ENCODE measurements around the gene KRT78. TPM values are rescaled to one million over a fixed set of nuclear protein-coding genes. Genes with fewer than 3 reads are reported as not detected.
"Not testable (repeated sequence)": the region's sequence is repeated elsewhere in the genome, so short reads cannot be mapped to it uniquely, and the experiment has no call there.

KRT78 gene
- total RNA-seq, 1 donor = not detected

DNA sequence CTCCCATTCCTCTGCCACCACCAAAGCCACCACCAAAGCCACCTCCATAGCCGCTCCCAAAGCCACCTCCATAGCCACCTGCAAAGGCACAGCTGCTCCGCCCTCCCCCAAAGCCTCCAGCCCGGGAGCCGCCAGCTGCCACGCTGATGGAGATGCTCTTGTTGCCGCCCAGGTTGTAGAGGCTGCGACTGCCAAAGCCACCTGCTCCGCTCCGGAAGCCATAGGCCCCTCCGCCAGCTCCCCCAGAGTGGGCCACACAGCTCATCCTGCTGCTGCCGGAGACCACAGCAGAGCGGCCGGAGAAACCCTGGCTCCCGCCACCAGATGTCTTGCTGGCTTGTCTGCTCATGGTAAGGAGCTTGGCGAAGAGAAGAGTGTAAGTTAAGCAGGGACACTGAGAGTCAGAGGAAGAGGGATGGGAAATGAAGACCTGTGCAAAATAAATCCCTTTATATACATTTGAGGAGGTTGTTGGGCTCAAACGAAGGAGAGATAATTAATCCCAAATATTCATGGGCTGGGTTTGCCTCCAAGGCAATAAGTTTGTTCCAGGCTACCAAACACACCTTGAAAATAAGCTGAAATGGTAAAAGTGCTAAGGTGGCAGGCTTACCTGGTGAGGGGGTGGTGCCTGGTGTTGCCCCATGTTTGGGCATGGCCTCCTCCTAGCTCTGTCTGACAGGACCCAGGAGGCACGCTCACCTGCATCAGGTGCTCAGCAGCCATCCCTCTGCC, 52.9 kb downstream of the KRT78 start, which contains the start of gene KRT3:
Gene KRT3 (minus strand): TSS at position 424 of the 735 bp plus-strand sequence. CDS start 75 bp downstream, at position 349.
- Histone ChIP-seq H3K9me3 (ENCODE audit: low read depth, low read length) (no peaks in the 10 kb centered on the region), H3K4me1 (ENCODE audit: insufficient read depth, low read length) (no peaks in the 10 kb centered on the region), H3K27me3 (ENCODE audit: insufficient read depth, low read length) (no peaks in the 10 kb centered on the region), H3K4me3 (ENCODE audit: low read length) (no peak within 1 kb of the TSS)

DNA sequence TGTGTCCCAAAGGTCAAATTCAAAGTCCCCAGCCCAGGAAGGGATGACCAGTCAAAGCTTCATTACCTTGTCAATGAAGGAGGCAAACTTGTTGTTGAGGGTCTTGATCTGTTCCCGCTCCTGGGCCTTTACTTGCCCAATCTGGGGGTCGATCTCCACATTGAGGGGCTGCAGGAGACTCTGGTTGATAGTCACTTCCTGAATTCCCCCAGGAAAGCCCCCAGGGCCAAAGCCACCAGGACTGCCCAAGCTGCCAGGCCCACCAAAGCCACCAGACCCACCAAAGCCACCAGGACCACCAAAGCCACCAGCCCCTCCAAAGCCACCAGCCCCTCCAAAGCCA, 53.5 kb downstream of the KRT78 start:
- not testable (repeated sequence) for H3K9me3 ChIP-seq (ENCODE audit: low read depth, low read length); H3K4me1 ChIP-seq (ENCODE audit: insufficient read depth, low read length); H3K27me3 ChIP-seq (ENCODE audit: insufficient read depth, low read length); H3K4me3 ChIP-seq (ENCODE audit: low read length)

DNA sequence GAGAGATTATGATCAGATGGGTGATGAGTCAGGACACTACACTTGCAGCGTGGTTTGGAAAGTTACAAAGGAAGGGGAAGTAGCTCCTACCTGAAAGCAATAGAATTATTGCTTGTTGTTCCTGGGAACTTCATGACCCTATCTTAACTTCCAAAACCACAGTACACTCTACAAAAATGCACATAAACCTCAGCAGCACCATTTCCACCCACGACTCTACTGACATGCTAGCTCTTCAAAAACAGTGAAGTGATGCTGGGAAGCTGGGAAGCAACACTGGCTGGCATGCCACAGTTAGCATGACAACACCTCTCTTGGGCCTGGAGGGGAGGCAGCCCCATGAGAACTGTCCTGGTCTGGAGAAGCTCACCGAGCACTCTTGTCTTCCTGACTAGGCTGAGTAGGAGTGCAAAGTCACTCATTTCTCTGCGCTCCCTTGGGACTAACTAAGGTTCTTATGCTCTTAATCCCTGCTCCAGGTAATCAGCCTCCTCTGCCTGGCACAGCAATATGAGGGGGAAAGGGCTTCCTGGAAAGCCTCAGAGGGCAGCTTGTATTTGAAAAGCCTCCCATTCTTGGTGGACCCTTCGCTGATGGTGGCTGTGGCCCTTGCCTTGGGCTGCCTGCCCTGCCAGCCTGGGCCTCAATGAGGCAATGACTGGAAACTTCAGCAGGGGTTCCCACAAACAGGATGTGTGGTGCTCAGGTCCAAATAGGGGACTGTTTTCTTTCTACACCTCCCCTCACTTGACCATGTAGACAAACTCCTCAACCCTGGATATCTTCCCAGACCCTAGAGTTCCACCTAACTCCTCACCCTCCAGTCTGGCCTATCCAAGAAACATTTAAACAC, 54.1 kb downstream of the KRT78 start:
- H3K4me3 ChIP-seq (ENCODE audit: low read length) = no peak overlapping the region
- peaks cover 4% of the 10 kb centered on the region for H3K4me1 ChIP-seq (ENCODE audit: insufficient read depth, low read length)
- H3K27me3 ChIP-seq (ENCODE audit: insufficient read depth, low read length) = peaks cover 3% of the 10 kb centered on the region
- H3K9me3 ChIP-seq (ENCODE audit: low read depth, low read length) = no peaks in the 10 kb centered on the region

DNA sequence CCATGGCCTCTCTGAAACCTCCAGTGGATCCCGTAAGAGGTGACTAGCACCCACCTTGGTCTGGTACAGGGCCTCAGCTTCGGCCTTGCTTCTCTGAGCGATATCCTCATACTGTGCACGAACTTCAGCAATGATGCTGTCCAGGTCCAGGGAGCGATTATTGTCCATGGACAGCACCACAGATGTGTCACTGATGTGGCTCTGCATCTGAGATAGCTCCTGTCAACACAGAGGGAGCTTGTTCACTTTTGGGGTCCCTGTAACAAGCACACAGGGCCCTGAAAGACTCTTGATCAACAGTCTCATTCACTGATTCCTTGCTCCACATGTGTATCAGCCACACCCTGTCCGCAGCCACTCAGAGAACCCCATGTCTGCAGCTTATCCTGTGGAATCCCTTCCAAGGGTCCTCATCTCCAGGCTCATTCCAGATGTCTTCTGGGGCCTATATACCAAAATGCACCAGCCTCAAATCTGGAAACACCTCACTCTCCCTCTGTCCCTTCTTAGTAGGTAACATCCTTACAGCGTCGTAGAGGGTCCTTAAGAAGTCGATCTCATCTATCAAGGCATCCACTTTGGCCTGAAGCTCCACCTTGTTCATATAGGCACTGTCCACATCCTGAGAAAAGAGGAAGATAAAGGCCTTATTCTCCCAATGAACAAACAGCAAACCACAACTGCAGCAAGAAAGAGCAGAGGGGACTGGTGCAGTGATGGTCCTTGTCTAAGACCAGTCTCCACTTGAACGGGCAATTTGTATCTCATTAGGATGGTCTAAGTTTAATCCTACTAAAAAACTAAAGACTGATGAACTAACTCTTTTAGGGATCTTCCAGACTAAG, 56.4 kb downstream of the KRT78 start:
- Histone ChIP-seq H3K4me3 (ENCODE audit: low read length) (no peak overlapping the region), H3K27me3 (ENCODE audit: insufficient read depth, low read length) (peaks cover 7% of the 10 kb centered on the region)

DNA sequence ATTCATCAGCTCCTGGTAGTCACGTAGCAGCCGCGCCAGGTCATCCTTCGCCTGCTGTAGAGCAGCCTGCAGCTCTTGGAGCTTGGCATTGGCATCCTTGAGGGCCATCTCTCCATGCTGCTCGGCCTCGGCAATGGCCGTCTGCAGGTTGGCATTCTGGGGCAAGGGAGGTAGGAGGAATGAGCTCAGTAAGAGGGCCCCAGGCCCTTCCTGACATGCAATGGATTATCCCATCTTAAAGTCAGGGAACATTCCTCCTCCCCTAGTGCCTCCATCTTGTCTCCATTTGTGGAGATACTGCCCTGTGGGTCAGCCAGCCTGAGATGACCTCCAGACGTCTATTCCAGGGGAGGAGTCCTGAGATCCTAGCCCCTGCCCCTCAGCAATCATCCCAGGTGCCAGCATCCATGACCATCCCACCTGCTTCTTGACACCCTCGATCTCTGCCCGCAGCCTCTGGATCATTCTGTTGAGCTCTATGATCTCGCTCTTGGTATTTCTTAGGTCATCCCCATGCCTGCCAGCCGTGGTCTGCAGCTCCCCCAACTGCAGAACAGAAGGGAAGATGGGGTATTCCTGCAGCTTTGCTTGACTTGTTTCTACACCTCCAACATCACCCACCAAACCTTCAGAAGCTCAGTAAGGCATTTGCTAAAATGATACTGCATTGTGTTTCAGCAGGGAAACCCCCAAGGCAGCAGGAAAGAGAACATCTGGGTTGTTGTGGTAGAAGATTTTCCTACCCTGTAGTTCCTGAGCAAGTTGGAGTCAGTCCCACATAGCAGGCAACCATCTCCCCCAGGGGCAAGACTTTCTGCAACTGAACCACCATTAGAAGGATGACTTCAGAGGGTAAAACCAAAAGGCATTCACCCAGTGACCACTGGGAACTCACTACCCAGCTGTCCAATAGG, 57.3 kb downstream of the KRT78 start:
- Histone ChIP-seq H3K4me3 (ENCODE audit: low read length) (no peak overlapping the region), H3K27me3 (ENCODE audit: insufficient read depth, low read length) (peaks cover 7% of the 10 kb centered on the region), H3K9me3 (ENCODE audit: low read depth, low read length) (no peaks in the 10 kb centered on the region), H3K4me1 (ENCODE audit: insufficient read depth, low read length) (peaks cover 4% of the 10 kb centered on the region)

More for the DNA sequence above, 56.4 kb downstream of the KRT78 start:
- H3K4me1 ChIP-seq (ENCODE audit: insufficient read depth, low read length) = peaks cover 4% of the 10 kb centered on the region
- H3K9me3 ChIP-seq (ENCODE audit: low read depth, low read length) = no peaks in the 10 kb centered on the region

DNA sequence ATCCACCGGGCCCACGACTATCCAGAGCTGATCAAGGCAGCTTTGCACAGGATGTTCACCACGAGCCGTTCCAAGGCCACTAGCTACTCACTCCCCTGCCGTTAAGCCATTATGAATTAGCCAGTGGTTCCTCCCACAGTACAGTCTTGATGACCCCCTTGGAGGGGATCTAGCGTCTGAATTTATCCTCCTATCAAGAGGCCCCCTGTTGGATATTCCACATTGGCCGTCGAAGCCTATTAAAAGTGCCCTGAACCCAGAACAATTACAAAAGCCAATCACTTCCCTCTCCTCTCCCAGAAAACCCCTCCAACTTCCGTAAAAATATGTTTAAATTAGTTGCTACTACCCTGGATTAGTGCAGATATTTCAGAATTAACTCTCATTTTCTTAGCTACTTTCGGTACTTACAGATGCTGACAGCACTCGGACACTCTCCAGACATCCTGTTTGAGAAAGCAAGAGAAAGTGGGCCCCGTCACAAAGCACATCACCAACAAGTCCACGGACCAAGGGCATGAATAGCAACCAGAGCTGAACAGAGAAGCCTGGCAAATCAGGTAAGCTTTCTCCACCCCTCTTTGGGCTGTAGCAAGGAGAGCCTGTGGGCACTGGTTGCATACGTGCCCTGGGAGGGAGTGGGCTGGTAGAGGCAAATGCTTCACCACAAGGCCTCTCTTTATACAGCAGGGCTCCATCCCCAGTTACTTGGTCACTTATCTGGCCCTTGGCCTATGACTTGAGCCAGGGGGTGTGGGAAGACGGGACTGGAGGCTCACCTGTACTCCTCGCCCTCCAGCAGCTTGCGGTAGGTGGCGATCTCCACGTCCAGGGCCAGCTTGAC, 58.1 kb downstream of the KRT78 start:
- Histone ChIP-seq H3K4me1 (ENCODE audit: insufficient read depth, low read length) (peaks cover 4% of the 10 kb centered on the region), H3K9me3 (ENCODE audit: low read depth, low read length) (no peaks in the 10 kb centered on the region), H3K27me3 (ENCODE audit: insufficient read depth, low read length) (peaks cover 7% of the 10 kb centered on the region), H3K4me3 (ENCODE audit: low read length) (no peak overlapping the region)

DNA sequence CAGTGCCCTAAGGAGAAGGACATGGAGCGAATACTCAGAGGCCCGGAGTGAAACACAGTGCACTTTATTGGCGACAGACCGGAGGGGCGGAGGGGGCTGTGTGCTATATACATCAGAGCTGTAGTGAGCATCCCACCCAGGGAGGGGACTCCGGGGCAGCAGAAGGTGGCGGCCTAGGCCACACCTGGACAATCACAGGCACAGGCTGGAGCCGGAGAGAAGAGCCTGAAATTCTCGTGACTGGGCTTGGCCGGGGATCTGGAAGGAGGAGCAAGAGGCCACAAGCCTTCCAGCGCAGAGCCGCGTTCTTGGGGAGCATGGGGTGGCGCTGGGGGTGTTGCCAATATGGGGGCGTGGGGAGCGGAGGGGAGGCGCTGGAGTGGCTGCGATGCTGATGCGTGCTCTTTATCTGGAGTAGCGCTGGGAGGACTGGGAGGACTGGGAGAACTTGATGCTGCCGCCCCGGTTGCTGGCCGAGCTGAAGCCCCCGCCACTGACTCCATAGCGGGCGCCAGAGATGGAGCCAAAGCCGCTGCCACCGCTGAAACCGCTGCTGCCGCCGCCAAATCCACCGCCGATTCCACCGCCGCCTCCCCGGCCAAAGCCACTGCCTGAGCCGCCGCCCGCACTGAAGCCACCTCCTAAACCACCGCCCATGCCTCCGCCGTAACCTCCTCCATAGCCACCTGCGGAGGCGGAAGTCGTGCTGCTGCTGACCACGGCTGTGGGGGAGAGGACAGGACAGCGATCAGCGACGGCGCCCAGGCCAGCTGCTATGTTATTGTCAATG, 59.0 kb downstream of the KRT78 start:
- H3K4me3 ChIP-seq (ENCODE audit: low read length) = no peak overlapping the region

GRCh38 chr12:52788876-52789636, 59.7 kb downstream of the KRT78 start:
- H3K27me3 ChIP-seq (ENCODE audit: insufficient read depth, low read length) = peaks cover 7% of the 10 kb centered on the region
- peaks cover 4% of the 10 kb centered on the region for H3K4me1 ChIP-seq (ENCODE audit: insufficient read depth, low read length)
- no peaks in the 10 kb centered on the region for H3K9me3 ChIP-seq (ENCODE audit: low read depth, low read length)
- H3K4me3 ChIP-seq (ENCODE audit: low read length) = no peak overlapping the region

More for the DNA sequence above, 59.0 kb downstream of the KRT78 start:
- H3K4me1 ChIP-seq (ENCODE audit: insufficient read depth, low read length) = peaks cover 4% of the 10 kb centered on the region
- H3K9me3 ChIP-seq (ENCODE audit: low read depth, low read length) = no peaks in the 10 kb centered on the region
- H3K27me3 ChIP-seq (ENCODE audit: insufficient read depth, low read length) = peaks cover 7% of the 10 kb centered on the region

- Histone ChIP-seq H3K9me3 (ENCODE audit: low read depth, low read length) (no peaks in the 10 kb centered on the region), H3K27me3 (ENCODE audit: insufficient read depth, low read length) (peaks cover 7% of the 10 kb centered on the region), H3K4me1 (ENCODE audit: insufficient read depth, low read length) (peaks cover 4% of the 10 kb centered on the region), H3K4me3 (ENCODE audit: low read length) (no peak overlapping the region)
These were observed 60.5 kb downstream of the KRT78 start for GRCh38 chr12:52788192-52788875.
